HG03571 (cell line): ENCODE results near the gene MROH9.
"Not testable (repeated sequence)": the region's sequence is repeated elsewhere in the genome, so short reads cannot be mapped to it uniquely, and the experiment has no call there.

Source experiments
- ATAC-seq: cut with Tn5 transposase; IDR thresholded peaks from one replicate; pipeline ENCODE4 v1.9.1; 2021; ENCODE audit not compliant: unreplicated experiment

MROH9 gene, protein sequence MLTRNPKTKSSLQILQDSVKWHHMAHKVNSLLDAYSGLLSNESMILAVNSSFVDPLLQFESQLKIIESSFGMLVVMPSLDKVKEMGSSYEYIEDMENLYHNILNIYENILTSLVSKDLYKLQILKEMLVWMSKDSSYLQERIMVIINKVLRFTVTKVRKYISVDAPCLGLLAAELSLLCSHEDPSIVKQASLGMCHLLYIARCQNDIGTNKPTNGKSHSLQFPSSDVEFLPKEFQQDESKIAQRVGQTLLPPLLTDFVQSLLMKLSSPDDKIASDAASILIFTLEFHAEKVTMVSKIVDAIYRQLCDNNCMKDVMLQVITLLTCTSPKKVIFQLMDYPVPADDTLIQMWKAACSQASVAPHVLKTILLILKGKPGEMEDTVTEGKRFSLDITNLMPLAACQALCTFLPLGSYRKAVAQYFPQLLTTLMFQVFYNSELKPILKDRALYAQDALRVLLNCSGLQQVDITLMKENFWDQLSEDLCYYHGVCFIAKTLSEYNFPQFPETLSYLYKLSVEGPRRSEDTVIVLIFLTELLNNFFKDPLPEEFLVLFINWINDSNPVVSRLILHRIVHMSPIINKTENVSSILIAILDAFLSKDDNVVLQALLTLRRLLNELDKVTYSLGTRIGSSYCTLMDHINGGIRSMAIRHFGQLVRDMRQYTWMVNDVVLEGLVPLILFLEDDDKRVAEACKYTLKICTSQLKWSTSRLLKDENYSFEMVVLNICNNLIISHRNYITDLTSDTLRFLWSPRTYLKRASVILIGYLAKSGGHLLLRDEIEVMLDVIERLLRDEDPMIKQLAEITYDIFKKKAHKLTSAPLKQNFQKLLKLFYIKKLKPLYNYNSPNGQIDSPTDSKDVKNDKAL

DNA sequence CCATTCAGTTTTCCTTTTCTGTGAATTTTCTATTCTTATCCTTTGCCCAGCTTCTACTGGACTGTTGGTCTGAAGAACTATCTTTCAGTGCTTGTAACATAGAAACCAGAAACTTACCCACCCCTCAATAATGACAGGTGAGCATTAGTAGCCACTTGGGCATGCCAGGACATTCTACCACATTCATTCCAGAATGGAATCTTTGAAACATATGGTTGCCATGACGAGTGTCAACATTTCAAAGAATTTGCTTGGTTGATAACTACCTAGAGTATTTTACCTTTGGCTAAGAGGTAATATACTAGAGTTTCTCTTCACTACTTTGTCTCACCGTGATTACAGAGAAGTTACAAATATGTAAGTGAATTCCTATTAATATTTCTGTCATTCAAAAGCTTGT is at the start of gene MROH9:
Gene MROH9 (plus strand): TSS at position 304 of the 400 bp plus-strand sequence. CDS start 10,023 bp downstream, outside the sequence.
- no peak for ATAC-seq

DNA sequence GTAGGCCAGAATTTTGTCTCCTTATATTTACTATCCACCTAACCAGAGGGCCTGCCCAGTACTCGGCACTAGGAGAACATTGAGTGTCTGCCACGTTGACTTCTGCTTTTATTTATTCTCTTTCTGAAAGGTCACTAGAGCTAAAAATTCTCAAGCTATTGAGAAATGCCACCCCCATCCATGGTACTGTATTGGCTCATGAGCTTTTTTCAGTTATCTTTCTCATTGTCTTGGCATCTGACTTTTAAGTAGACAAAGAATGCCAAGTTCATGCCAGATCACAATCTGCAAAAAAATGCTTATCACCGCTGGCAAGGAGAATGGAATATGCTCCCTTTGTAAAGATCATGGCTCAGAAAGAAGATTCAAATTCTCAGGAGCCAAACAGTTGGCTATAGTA is 49.8 kb upstream of the MROH9 start:
- no peak for ATAC-seq

DNA sequence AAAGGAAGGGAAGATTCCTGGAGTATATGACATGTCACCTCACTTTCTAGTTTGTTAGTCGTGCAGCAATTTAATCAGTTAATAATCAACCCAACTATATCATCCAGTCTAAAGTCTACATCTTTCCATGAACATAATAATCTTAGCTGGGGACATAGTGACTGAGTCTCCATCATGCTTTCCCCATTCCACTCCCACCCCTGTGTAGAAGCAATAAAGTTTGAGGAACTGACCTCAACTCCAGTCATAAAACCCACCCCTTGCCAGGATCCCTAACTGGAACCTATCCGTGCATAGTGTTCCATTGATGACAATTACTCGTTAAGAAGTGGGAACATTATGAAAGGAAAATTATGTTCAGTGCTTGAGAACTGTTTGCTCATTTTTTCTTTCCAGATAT is 48.9 kb upstream of the MROH9 start:
- ATAC-seq: no peak

GRCh38 chr1:170887726-170888125 is 47.6 kb upstream of the MROH9 start:
- no peak for ATAC-seq

- no peak for ATAC-seq
Measured at GRCh38 chr1:170891872-170892271, 43.5 kb upstream of the MROH9 start.

- ATAC-seq: no peak
Measured at GRCh38 chr1:170893655-170894297, 41.6 kb upstream of the MROH9 start.

GRCh38 chr1:170903961-170904360 is 31.4 kb upstream of the MROH9 start:
- ATAC-seq: no peak

- no peak for ATAC-seq
Measured at GRCh38 chr1:170908942-170909341, 26.4 kb upstream of the MROH9 start.

- no peak for ATAC-seq
Measured at GRCh38 chr1:170910273-170910672, 25.1 kb upstream of the MROH9 start.

- ATAC-seq: no peak
Measured at GRCh38 chr1:170917373-170917772, 18.0 kb upstream of the MROH9 start.

DNA sequence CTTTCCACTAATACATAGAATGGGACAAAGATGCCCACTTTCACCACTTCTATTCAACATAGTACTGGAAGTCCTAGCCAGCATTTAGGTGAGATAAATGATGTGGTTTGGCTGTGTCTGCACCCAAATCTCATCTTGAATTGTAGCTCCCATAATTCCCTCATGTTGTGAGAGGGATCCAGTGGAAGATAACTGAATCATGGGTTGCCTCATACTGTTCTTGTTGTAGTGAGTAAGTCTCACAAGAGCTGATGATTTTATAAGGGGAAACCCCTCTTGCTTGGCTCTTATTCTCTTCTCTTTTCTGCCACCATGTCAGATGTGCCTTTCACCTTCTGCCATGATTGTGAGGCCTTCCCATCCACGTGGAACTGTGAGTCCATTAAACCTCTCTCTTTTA is 10.7 kb upstream of the MROH9 start:
- ATAC-seq: not testable (repeated sequence)

GRCh38 chr1:170927955-170928840 is 7.1 kb upstream of the MROH9 start:
- no peak for ATAC-seq

GRCh38 chr1:170929412-170929834 is 5.9 kb upstream of the MROH9 start:
- no peak for ATAC-seq

- no peak for ATAC-seq
Measured at GRCh38 chr1:170929835-170930554, 5.3 kb upstream of the MROH9 start.

DNA sequence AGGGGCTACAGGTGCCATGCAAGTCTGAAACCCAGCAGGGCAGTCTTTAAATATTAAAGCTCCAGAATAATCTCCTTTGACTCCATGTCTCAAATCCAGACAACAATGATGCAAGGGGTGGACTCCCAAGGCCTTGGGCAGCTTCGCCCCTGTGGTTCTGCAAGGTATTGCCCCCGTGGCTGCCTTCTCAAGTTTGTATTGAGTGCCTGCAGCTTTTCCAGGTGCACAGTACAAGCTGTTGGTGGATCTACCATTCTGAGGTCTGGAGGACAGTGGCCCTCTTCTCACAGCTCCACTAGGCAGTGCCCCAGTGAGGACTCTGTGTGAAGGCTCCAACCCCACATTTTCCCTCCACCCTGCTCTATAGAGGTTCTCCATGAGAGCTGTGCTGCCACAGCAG is 3.7 kb upstream of the MROH9 start:
- ATAC-seq: no peak

DNA sequence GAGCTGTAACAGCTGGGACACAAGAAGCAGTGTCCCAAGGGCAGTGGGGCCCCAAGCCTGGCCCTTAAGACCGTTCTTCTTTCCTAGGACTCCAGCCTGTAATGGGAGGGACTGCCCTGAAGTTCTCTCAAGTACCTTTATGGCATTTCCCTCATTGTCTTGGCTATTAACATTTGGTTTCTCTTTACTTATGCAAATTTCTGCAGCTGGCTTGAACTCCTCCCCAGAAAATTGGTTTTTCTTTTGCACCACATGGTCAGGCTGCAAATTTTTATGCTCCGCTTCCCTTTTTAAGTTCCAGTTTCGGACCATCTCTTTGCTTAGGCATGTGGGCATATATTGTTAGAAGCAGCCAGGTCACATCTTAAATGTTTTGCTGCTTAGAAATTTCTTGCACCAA is 3.1 kb upstream of the MROH9 start:
- no peak for ATAC-seq

DNA sequence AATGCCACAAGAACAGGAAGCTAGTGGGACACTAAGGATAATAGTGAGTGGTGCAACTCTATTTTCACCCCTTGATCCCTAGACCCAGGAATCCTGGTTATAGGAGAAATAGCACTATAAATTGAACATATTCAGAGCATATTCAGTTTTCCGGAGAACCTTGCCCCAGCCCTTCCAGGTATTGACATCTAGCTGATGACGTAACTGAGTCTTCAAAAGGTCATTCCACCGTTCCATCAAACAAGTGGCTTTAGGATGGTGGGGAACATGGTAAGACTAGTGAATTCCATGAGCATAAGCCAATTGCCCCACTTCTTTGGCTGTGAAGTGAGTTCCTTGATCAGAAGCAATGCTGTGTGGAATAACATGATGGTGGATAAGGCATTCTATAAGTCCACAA is 2.9 kb downstream of the MROH9 start:
- no peak for ATAC-seq

- ATAC-seq: no peak
Measured at GRCh38 chr1:170939476-170939875, 4.1 kb downstream of the MROH9 start.

DNA sequence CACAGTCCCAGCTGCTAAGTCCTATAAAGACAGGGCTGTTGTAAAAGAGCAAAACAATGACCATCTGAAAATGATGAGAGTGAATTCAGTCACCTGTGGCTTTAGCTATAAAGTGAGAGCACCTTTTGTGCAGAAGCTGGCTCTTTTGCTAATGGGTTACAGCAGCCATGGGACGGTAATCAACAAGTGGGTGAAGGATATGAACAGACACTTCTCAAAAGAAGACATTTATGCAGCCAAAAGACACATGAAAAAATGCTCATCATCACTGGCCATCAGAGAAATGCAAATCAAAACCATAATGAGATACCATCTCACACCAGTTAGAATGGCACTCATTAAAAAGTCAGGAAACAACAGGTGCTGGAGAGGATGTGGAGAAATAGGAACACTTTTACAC is 16.4 kb downstream of the MROH9 start:
- not testable (repeated sequence) for ATAC-seq

GRCh38 chr1:170959385-170959784 is 24.1 kb downstream of the MROH9 start:
- no peak for ATAC-seq
